ENCODE measurements around the gene GRAMD1B.

The GRAMD1B gene

GRCh38 chr11:123575441-123575840, 145.4 kb downstream of the GRAMD1B start:
- DNase-seq, result no peak

GRCh38 chr11:123576082-123576481, 146.0 kb downstream of the GRAMD1B start:
- DNase-seq, result no peak

GRCh38 chr11:123576501-123576900, 146.4 kb downstream of the GRAMD1B start:
- no peak for DNase-seq

- DNase-seq, result peak; percentile 41
These were observed 147.1 kb downstream of the GRAMD1B start for GRCh38 chr11:123577081-123577598.

- no peak for DNase-seq
These were observed 148.9 kb downstream of the GRAMD1B start for GRCh38 chr11:123578778-123579481.

- no peak for DNase-seq
These were observed 149.4 kb downstream of the GRAMD1B start for GRCh38 chr11:123579482-123579812.

- DNase-seq, result no peak
These were observed 150.1 kb downstream of the GRAMD1B start for GRCh38 chr11:123580137-123580536.

- DNase-seq, result peak; percentile 45
These were observed 150.6 kb downstream of the GRAMD1B start for GRCh38 chr11:123580557-123581275.

- no peak for DNase-seq
These were observed 151.8 kb downstream of the GRAMD1B start for GRCh38 chr11:123581651-123582399.

GRCh38 chr11:123582992-123583504, 153.0 kb downstream of the GRAMD1B start:
- DNase-seq, result no peak

GRCh38 chr11:123584186-123584585, 154.1 kb downstream of the GRAMD1B start:
- no peak for DNase-seq

GRCh38 chr11:123584737-123585136, 154.7 kb downstream of the GRAMD1B start:
- DNase-seq, result no peak

- DNase-seq, result no peak
These were observed 155.1 kb downstream of the GRAMD1B start for GRCh38 chr11:123585206-123585605.

- DNase-seq, result no peak
These were observed 155.6 kb downstream of the GRAMD1B start for GRCh38 chr11:123585706-123586105.

- no peak for DNase-seq
These were observed 156.5 kb downstream of the GRAMD1B start for GRCh38 chr11:123586568-123586967.

GRCh38 chr11:123587044-123587443, 157.0 kb downstream of the GRAMD1B start:
- DNase-seq, result no peak

GRCh38 chr11:123587559-123587958, 157.5 kb downstream of the GRAMD1B start:
- DNase-seq, result no peak

GRCh38 chr11:123588117-123588863, 158.2 kb downstream of the GRAMD1B start:
- no peak for DNase-seq

GRCh38 chr11:123588864-123589262, 158.8 kb downstream of the GRAMD1B start:
- no peak for DNase-seq

GRCh38 chr11:123590296-123590912, 160.3 kb downstream of the GRAMD1B start:
- no peak for DNase-seq

- DNase-seq, result no peak
These were observed 163.5 kb downstream of the GRAMD1B start for GRCh38 chr11:123593570-123593969.
